K562 (cell line): ENCODE results near the gene SURF4. TPM values are rescaled to one million over a fixed set of nuclear protein-coding genes. Genes with fewer than 3 reads are reported as not detected.
A peak's percentile ranks its signal among the peaks of the same experiment; 100 is the strongest.

Experiments used
- ATAC-seq: fragments of 200-7000 bp; cut with Tn5 transposase; 3 replicates; pipeline ENCODE4 v1.9.1; 2020; ENCODE audit warnings: moderate library complexity
- BruUV-seq: library from RNA; stranded (reverse); fragments of 400-500 nt; replicated peaks from 2 replicates; lab custom pipeline; 2021; lab: Mats Ljungman, UMichigan
- CTCF ChIA-PET: fragments of 300-600 bp; formaldehyde crosslinking; extraction: SDS; loops from one replicate; lab custom pipeline; 2021; ENCODE audit warnings: low intra/inter-chr PET ratio; lab: Yijun Ruan, JAX
- POLR2A ChIA-PET: fragments of 300-600, 350-650 bp; sonication (Branson Sonifier 250); formaldehyde crosslinking; extraction: SDS; loops from one replicate; lab custom pipeline; 2021; ENCODE audit warnings: antibody characterized with exemption, inconsistent platforms; lab: Yijun Ruan, JAX
- DNase-seq, 4 experiments: peaks; one replicate each; pipeline versions ENCODE4 v3.0.0 to v3.0.0-alpha.2; 2011 to 2018; ENCODE audit warnings: low spot score in 3 of 4, mixed read lengths in 3 of 4; ENCODE audit errors: extremely low read depth in 1 of 4
- FAIRE-seq: peaks from 2 replicates; lab custom pipeline; 2011; peaks lifted over from hg19 to GRCh38; lab: Jason Lieb, UNC
- H2AFZ ChIP-seq: 2 replicates; pipeline ENCODE4 v1.6.0; 2011; ENCODE audit warnings: low read depth, low read length, control low read depth, inconsistent platforms
- H3K27ac ChIP-seq: fragments of 200-600 bp; 3 replicates; pipeline ENCODE4 v1.8.0; 2011; ENCODE audit warnings: low read depth, mild to moderate bottlenecking, control low read depth, inconsistent platforms, low read length, moderate library complexity, mixed read lengths; ENCODE audit errors: extremely low read depth
- H3K27me3 ChIP-seq, 2 experiments: fragments of 300-600 bp in 1 of 2; 2 replicates in 1 of 2; 3 replicates in 1 of 2; pipeline versions ENCODE4 v1.6.0 to v1.8.0; 2011; ENCODE audit warnings: inconsistent platforms in 2 of 2, low read length in 2 of 2, mild to moderate bottlenecking in 1 of 2, mixed read lengths in 1 of 2, moderate library complexity in 1 of 2; ENCODE audit not compliant: control insufficient read depth in 2 of 2, insufficient read depth in 2 of 2
- H3K36me3 ChIP-seq: fragments of 300-600 bp; 3 replicates; pipeline ENCODE4 v1.8.0; 2011; ENCODE audit warnings: mild to moderate bottlenecking, low read length, inconsistent platforms; ENCODE audit not compliant: control insufficient read depth, insufficient read depth
- H3K4me1 ChIP-seq, 2 experiments: fragments of 200-600 bp in 1 of 2; replicated peaks in 1 of 2; 2 replicates in 1 of 2; 3 replicates in 1 of 2; pipeline versions ENCODE4 v1.5.1 to v1.8.0; 2011; ENCODE audit warnings: inconsistent platforms in 2 of 2, low read length in 2 of 2, mild to moderate bottlenecking in 1 of 2, mixed read lengths in 1 of 2, moderate library complexity in 1 of 2; ENCODE audit not compliant: control insufficient read depth in 2 of 2, insufficient read depth in 2 of 2
- H3K4me2 ChIP-seq: 2 replicates; pipeline ENCODE4 v1.6.1; 2011; ENCODE audit warnings: low read length, control low read depth, inconsistent platforms, mixed read lengths; ENCODE audit not compliant: insufficient read depth
- H3K4me3 ChIP-seq: fragments of 200-600 bp; sonication (generic), shearing (Covaris generic); 2 replicates; pipeline ENCODE4 v1.5.1; 2016; ENCODE audit warnings: control low read depth, inconsistent platforms
- H3K79me2 ChIP-seq: fragments of 200-600 bp; 3 replicates; pipeline ENCODE4 v1.8.0; 2011; ENCODE audit warnings: low read length, inconsistent platforms; ENCODE audit not compliant: control insufficient read depth, insufficient read depth
- H3K9ac ChIP-seq, 2 experiments: 2 replicates each; pipeline versions ENCODE4 v1.6.0 to v1.6.1; 2011; ENCODE audit warnings: low read depth in 2 of 2, low read length in 2 of 2, control low read depth in 1 of 2, inconsistent platforms in 1 of 2, mild to moderate bottlenecking in 1 of 2, mixed read lengths in 1 of 2; ENCODE audit not compliant: insufficient read depth in 1 of 2
- H3K9me1 ChIP-seq: one replicate; pipeline ENCODE4 v1.6.0; 2011; ENCODE audit warnings: inconsistent platforms, mild to moderate bottlenecking, low read length, moderate library complexity; ENCODE audit not compliant: control insufficient read depth, insufficient read depth
- H3K9me3 ChIP-seq: replicated peaks from 2 replicates; pipeline ENCODE4 v1.5.1; 2011; ENCODE audit warnings: low read depth, low read length, inconsistent platforms; ENCODE audit not compliant: control insufficient read depth, insufficient read depth
- H4K20me1 ChIP-seq: replicated peaks from 2 replicates; pipeline ENCODE4 v1.6.1; 2011; ENCODE audit warnings: low read length, inconsistent platforms, mixed read lengths; ENCODE audit not compliant: control insufficient read depth, insufficient read depth
- HMG20B ChIP-seq: fragments of 250-450 bp; sonication (Bioruptor Pico); IDR thresholded peaks from 2 replicates; pipeline ENCODE4 v1.5.0; 2021; ENCODE audit warnings: mild to moderate bottlenecking
- L3MBTL2 ChIP-seq: fragments of 450-650 bp; IDR thresholded peaks from 2 replicates; pipeline ENCODE4 v1.6.1; 2016; ENCODE audit warnings: mild to moderate bottlenecking, moderate library complexity
- LCOR ChIP-seq: sonication (generic); formaldehyde crosslinking; IDR thresholded peaks from 2 replicates; pipeline ENCODE4 v1.8.0; 2022; ENCODE audit warnings: mild to moderate bottlenecking, missing genetic modification reagents
- SMAD3 ChIP-seq: fragments of 450-650 bp; formaldehyde crosslinking; conservative IDR thresholded peaks from 2 replicates; pipeline ENCODE4 v1.4.0; 2020; ENCODE audit warnings: mild to moderate bottlenecking
- STAT5B ChIP-seq: fragments of 250-450 bp; sonication (Bioruptor Pico); IDR thresholded peaks from 2 replicates; pipeline ENCODE4 v1.8.0; 2021; ENCODE audit warnings: mild to moderate bottlenecking, inconsistent platforms
- TAF1 ChIP-seq: IDR thresholded peaks from 2 replicates; pipeline ENCODE4 v1.6.1; 2011; ENCODE audit warnings: mild to moderate bottlenecking, low read length, moderate library complexity; ENCODE audit not compliant: insufficient read depth, control insufficient read depth, severe bottlenecking; ENCODE audit errors: extremely low read depth
- TEAD4 ChIP-seq, 2 experiments: sonication (generic) in 1 of 2; formaldehyde crosslinking in 1 of 2; IDR thresholded peaks; 2 replicates each; pipeline versions ENCODE4 v1.6.1 to v1.8.0; 2012 to 2022; ENCODE audit warnings: borderline replicate concordance in 1 of 2, inconsistent platforms in 1 of 2, low read length in 1 of 2, mild to moderate bottlenecking in 1 of 2, missing genetic modification reagents in 1 of 2
- THAP7 ChIP-seq: fragments of 250-450 bp; sonication (Bioruptor Pico); IDR thresholded peaks from 2 replicates; pipeline ENCODE4 v1.5.0; 2021
- WHSC1 ChIP-seq: IDR thresholded peaks from one replicate; pipeline ENCODE4 v1.6.1; 2012; ENCODE audit warnings: low read length, control low read depth, inconsistent platforms
- ZNF23 ChIP-seq: fragments of 250-450 bp; sonication (Bioruptor Pico); IDR thresholded peaks from 2 replicates; pipeline ENCODE4 v1.4.0; 2020; ENCODE audit warnings: mild to moderate bottlenecking
- ZNF395 ChIP-seq: fragments of 200-800 bp; sonication (Bioruptor generic); IDR thresholded peaks from 2 replicates; pipeline ENCODE4 v1.6.1; 2017; ENCODE audit warnings: missing genetic modification characterization, missing compliant biosample characterization
- ZNF398 ChIP-seq: fragments of 250-450 bp; sonication (Bioruptor Pico); IDR thresholded peaks from 2 replicates; pipeline ENCODE4 v1.8.0; 2021; ENCODE audit warnings: moderate library complexity, mild to moderate bottlenecking, inconsistent platforms
- ZNF699 ChIP-seq: fragments of 250-450 bp; sonication (Bioruptor Pico); IDR thresholded peaks from 2 replicates; pipeline ENCODE4 v1.8.0; 2021; ENCODE audit warnings: mild to moderate bottlenecking, moderate library complexity; ENCODE audit not compliant: insufficient replicate concordance
- WGBS: fragments of 100-300 bp; shearing (Covaris generic); methylation state at CpG from one replicate; pipeline ENCODE4 v1.1.6; 2016; ENCODE audit warnings: low coverage, mixed read lengths; ENCODE audit not compliant: insufficient coverage; ENCODE audit errors: missing lambda C conversion rate; 5-methylcytosine and 5-hydroxymethylcytosine counted together
- in situ Hi-C: fragments of 300-500 bp; cut with MboI; formaldehyde crosslinking; loops from 4 replicates; pipeline ENCODE4 v1.15.0; 2018; ENCODE audit warnings: inconsistent platforms, mixed read lengths
- intact Hi-C: fragments of 100-400 bp; cut with micrococcal nuclease; formaldehyde crosslinking; loops from 2 replicates; pipeline ENCODE4 v1.14.2; 2022
- polyA plus RNA-seq, 8 experiments: library from polyadenylated mRNA; depleted of rRNA in 4 of 8; stranded (reverse) in 5 of 8; unstranded in 3 of 8; fragments of >200 nt; fragmentation: Nextera tagmentation in 2 of 8; fragmentation: Illumina TruSeq in 1 of 8; extraction: Ambion mirVana in 2 of 8; extraction: Trizol in 1 of 8; gene quantifications; 2 replicates each; pipeline versions ENCODE4 v1.2.1 to v1.2.3, GENCODE V29; 2011 to 2014; ENCODE audit warnings: inconsistent platforms in 1 of 8, missing spikeins in 1 of 8
- total RNA-seq, 7 experiments: library from RNA; depleted of rRNA in 6 of 7; stranded (reverse); fragments of >200 nt in 6 of 7; fragmentation: Illumina TruSeq in 2 of 7; extraction: Trizol in 2 of 7; gene quantifications; 2 replicates each; pipeline versions ENCODE4 v1.2.1 to v1.2.3, GENCODE V29; 2011 to 2021; ENCODE audit warnings: low replicate concordance in 1 of 7

Gene SURF4
- total and polyA plus RNA-seq, 9 of the 15 experiments (the other 6 are each of a cell fraction or from before 2014, with no cell fraction given), result 8.4 to 176 (median 130) TPM

- no peak overlapping the region for H3K4me2 ChIP-seq
- ATAC-seq (no peak), DNase-seq (no peak), FAIRE-seq (no peak)
- no peak overlapping the region for H3K4me3 ChIP-seq
- in situ Hi-C loops (no loop called here), intact Hi-C loops (no loop called here)
- ChIA-PET POLR2A (interaction anchor here (1.6 to 2.7 kb wide), 4 partner anchors 8 to 15 kb away, joined by 4 to 18 read pairs (median 12); partner anchors contain the start of genes MED22 and RPL7A), CTCF (no interaction called here)
- BruUV-seq, result no TSS peak
- no peak overlapping the region for H2AFZ ChIP-seq
- TF ChIP-seq L3MBTL2 (no peak), STAT5B (CRISPR knock-in tag) (no peak), TAF1 (no peak), ZNF395 (CRISPR knock-in tag) (no peak), ZNF699 (CRISPR knock-in tag) (no peak), ZNF23 (no peak), TEAD4 (IDR thresholded peaks at IDR 0.05; ENCODE audit: low read length) (no peak), TEAD4 (CRISPR knock-in tag; IDR thresholded peaks at IDR 0.05; ENCODE audit: borderline replicate concordance) (no peak), WHSC1 (no peak), SMAD3 (CRISPR knock-in tag) (no peak), HMG20B (CRISPR knock-in tag) (no peak), LCOR (no peak), THAP7 (CRISPR knock-in tag) (no peak), ZNF398 (CRISPR knock-in tag) (no peak)
- no peaks in the 10 kb centered on the region for H3K9me3 ChIP-seq
- no peak overlapping the region for H3K27ac ChIP-seq
- peaks cover 19% of the 10 kb centered on the region for H3K79me2 ChIP-seq
- peaks cover 3 to 29% of the 10 kb centered on the region in 2 experiments; a peak in 4 of 5 replicates for H3K4me1 ChIP-seq
- WGBS, result 87% methylated on average over 5 of the region's 5 CpGs
- H3K9ac ChIP-seq, result peak overlapping the region in 1 of 2 experiments; percentile 52; a peak in 1 of 4 replicates
- no peaks in the 10 kb centered on the region for H3K9me1 ChIP-seq
- H3K27me3 ChIP-seq, result no peaks in the 10 kb centered on the region; a peak in 1 of 5 replicates
- peaks cover 68% of the 10 kb centered on the region for H3K36me3 ChIP-seq
- no peaks in the 10 kb centered on the region for H4K20me1 ChIP-seq
These were observed 36.2 kb downstream of the SURF4 start for GRCh38 chr9:133339641-133340040.
